SIG-M5 (cell line): ENCODE data around the gene NRCAM.

ENCODE experiments used
- DNase-seq: peaks from one replicate; lab custom pipeline; 2025; lab: John Stamatoyannopoulos, UW

NRCAM gene

GRCh38 chr7:108308276-108308675, 148.0 kb downstream of the NRCAM start:
- DNase-seq = no peak

- DNase-seq = no peak
Observed at GRCh38 chr7:108307595-108307994, 148.6 kb downstream of the NRCAM start.

- no peak for DNase-seq
Observed at GRCh38 chr7:108307194-108307593, 149.0 kb downstream of the NRCAM start.

- no peak for DNase-seq
Observed at GRCh38 chr7:108303332-108303731, 152.9 kb downstream of the NRCAM start.

- no peak for DNase-seq
Observed at GRCh38 chr7:108301387-108301786, 154.8 kb downstream of the NRCAM start.

GRCh38 chr7:108299251-108299973, 156.8 kb downstream of the NRCAM start:
- no peak for DNase-seq

GRCh38 chr7:108296911-108297310, 159.3 kb downstream of the NRCAM start:
- DNase-seq = no peak

- DNase-seq = no peak
Observed at GRCh38 chr7:108294595-108294994, 161.6 kb downstream of the NRCAM start.

GRCh38 chr7:108293149-108293612, 163.1 kb downstream of the NRCAM start:
- DNase-seq = no peak

- no peak for DNase-seq
Observed at GRCh38 chr7:108292541-108292940, 163.7 kb downstream of the NRCAM start.

- DNase-seq = no peak
Observed at GRCh38 chr7:108291791-108292440, 164.3 kb downstream of the NRCAM start.

GRCh38 chr7:108291152-108291508, 165.1 kb downstream of the NRCAM start:
- DNase-seq = no peak

- DNase-seq = no peak
Observed at GRCh38 chr7:108290459-108291151, 165.6 kb downstream of the NRCAM start.

- DNase-seq = no peak
Observed at GRCh38 chr7:108289852-108290251, 166.4 kb downstream of the NRCAM start.

GRCh38 chr7:108287857-108288256, 168.4 kb downstream of the NRCAM start:
- DNase-seq = no peak

- DNase-seq = no peak
Observed at GRCh38 chr7:108286290-108286904, 169.8 kb downstream of the NRCAM start.

GRCh38 chr7:108285778-108286177, 170.5 kb downstream of the NRCAM start:
- DNase-seq = no peak

GRCh38 chr7:108285003-108285368, 171.2 kb downstream of the NRCAM start:
- DNase-seq = no peak

GRCh38 chr7:108284349-108285002, 171.8 kb downstream of the NRCAM start:
- no peak for DNase-seq

GRCh38 chr7:108283252-108283651, 173.0 kb downstream of the NRCAM start:
- no peak for DNase-seq

GRCh38 chr7:108282427-108282996, 173.7 kb downstream of the NRCAM start:
- no peak for DNase-seq

GRCh38 chr7:108280136-108280535, 176.1 kb downstream of the NRCAM start:
- no peak for DNase-seq
